Activated naive CD8-positive, alpha-beta T cell treated with anti-CD3 and anti-CD28 coated beads for 36 hours (primary cell): Measurements from ENCODE around the gene ASH1L. TPM values are rescaled to one million over a fixed set of nuclear protein-coding genes. Genes with fewer than 3 reads are reported as not detected.
"Not testable (repeated sequence)": the region's sequence is repeated elsewhere in the genome, so short reads cannot be mapped to it uniquely, and the experiment has no call there.

Source experiments
- DNase-seq: peaks from one replicate; pipeline ENCODE4 v3.0.0; 2021
- H3K27ac Mint-ChIP-seq: one replicate; pipeline ENCODE4 v1.8.0; 2022; ENCODE audit warnings: mild to moderate bottlenecking, moderate library complexity, mixed read lengths
- H3K27me3 Mint-ChIP-seq: one replicate; pipeline ENCODE4 v1.8.0; 2022; ENCODE audit warnings: mild to moderate bottlenecking, mixed read lengths
- H3K36me3 Mint-ChIP-seq: one replicate; pipeline ENCODE4 v1.8.0; 2021; ENCODE audit warnings: mild to moderate bottlenecking, mixed read lengths
- H3K4me1 Mint-ChIP-seq: one replicate; pipeline ENCODE4 v1.8.0; 2021; ENCODE audit warnings: mixed read lengths
- H3K4me3 Mint-ChIP-seq: one replicate; pipeline ENCODE4 v1.8.0; 2022; ENCODE audit warnings: mild to moderate bottlenecking, moderate library complexity, mixed read lengths
- H3K9me3 Mint-ChIP-seq: one replicate; pipeline ENCODE4 v1.8.0; 2022; ENCODE audit warnings: mixed read lengths
- total RNA-seq, 2 experiments: library from RNA; stranded (reverse); gene quantifications; one replicate each; pipeline ENCODE4 v1.2.3, GENCODE V29; 2021

ASH1L gene
- total RNA-seq, 2 experiments from 2014 or later = 17.6 to 18.9 TPM

DNA sequence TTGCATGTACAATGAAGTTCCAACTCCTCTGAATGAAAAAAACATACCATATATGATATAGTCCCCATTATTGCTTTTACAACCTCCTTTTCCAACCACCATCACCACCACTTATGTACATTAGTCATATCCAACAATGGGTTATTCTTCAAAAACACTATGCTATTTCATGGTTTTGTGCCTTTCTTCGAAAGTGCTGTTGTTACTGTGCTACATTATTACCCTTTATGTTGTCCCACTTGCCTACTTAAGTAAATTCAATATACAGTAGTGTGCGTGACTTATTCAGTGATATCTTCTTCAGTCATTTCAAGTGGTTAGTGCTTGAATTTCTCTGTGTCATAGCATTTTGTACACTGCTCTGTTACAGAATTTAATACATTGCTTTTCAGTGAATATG, 105.3 kb downstream of the ASH1L start:
- H3K9me3 Mint-ChIP-seq = no peaks in the 10 kb centered on the region
- H3K4me1 Mint-ChIP-seq = peaks cover 15% of the 10 kb centered on the region
- H3K27me3 Mint-ChIP-seq = no peaks in the 10 kb centered on the region
- no peak for DNase-seq
- peaks cover 19% of the 10 kb centered on the region for H3K36me3 Mint-ChIP-seq
- no peak overlapping the region for H3K27ac Mint-ChIP-seq
- no peak overlapping the region for H3K4me3 Mint-ChIP-seq

DNA sequence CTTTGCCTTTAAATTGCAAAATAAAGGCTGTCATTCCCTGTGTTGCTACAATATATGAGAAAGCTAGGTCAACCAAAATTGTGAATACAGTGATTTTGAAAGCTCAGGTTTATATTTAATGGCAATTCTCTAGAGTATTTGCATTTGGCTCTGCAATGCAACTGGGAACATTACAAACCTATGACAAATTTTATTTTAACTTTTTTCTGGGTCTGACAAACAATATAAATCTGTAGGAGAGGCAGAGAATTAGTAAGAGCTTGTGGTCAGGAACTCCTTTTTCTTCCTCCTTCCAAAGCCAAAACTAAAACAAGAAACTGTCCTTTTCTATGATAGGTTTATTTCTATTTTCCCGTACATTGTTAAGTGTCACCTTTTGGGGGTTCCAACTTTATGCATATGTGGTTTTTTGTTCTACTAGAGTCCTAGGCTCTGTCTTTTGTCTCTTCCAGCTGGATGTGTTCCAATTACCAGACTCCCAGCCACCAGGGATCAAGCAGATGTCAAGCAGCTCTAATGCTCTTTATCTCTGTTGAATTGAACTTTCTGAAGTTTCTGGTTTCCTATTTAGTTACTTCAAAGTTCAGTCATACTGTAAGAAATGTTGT, 106.9 kb downstream of the ASH1L start:
- no peak for DNase-seq
- Mint-ChIP-seq H3K27ac (no peak overlapping the region), H3K9me3 (no peaks in the 10 kb centered on the region), H3K4me3 (no peak overlapping the region), H3K4me1 (peaks cover 12% of the 10 kb centered on the region), H3K36me3 (peaks cover 18% of the 10 kb centered on the region), H3K27me3 (no peaks in the 10 kb centered on the region)

DNA sequence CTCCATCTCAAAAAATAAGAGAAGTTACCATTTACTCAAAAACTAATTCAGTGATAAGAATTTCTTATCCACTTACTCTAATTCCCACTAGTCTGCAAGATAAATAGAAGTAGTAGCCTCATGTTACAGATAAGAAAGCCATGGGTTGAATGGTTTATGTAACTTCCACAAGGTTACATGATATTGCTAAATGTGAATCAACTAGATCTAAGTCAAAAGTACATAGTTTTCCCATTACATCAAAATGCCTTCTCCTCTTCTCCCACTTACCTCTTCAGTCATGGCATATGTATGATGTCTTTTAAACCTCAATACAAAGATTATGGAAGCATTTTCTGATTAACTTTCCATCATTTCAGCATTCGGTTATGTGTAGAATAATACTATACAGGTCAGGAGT, 108.5 kb downstream of the ASH1L start:
- no peak for DNase-seq
- H3K27ac Mint-ChIP-seq = peak overlapping the region; percentile 16
- no peaks in the 10 kb centered on the region for H3K9me3 Mint-ChIP-seq
- H3K4me3 Mint-ChIP-seq = no peak overlapping the region
- peaks cover 21% of the 10 kb centered on the region for H3K36me3 Mint-ChIP-seq
- H3K27me3 Mint-ChIP-seq = no peaks in the 10 kb centered on the region
- H3K4me1 Mint-ChIP-seq = peaks cover 12% of the 10 kb centered on the region

DNA sequence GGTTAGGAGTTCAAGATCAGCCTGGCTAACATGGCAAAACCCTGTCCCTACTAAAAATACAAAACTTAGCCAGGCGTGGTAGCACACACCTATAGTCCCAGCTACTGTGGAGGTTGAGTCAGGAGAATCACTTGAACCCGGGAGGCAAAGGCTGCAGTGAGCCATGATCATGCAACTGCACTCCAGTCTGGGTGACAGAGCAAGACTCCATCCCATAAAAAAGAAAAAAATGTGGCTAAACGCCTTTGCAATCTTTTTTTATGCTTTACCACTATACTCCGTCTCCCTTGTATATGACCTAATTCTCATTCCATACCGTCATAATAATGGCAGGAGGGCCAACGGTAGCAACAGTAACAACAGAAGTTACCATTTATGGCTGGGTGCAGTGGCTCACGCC, 109.5 kb downstream of the ASH1L start:
- Mint-ChIP-seq H3K4me1 (peaks cover 12% of the 10 kb centered on the region), H3K9me3 (no peaks in the 10 kb centered on the region), H3K27ac (no peak overlapping the region), H3K27me3 (no peaks in the 10 kb centered on the region), H3K36me3 (peaks cover 22% of the 10 kb centered on the region), H3K4me3 (no peak overlapping the region)
- DNase-seq = no peak

DNA sequence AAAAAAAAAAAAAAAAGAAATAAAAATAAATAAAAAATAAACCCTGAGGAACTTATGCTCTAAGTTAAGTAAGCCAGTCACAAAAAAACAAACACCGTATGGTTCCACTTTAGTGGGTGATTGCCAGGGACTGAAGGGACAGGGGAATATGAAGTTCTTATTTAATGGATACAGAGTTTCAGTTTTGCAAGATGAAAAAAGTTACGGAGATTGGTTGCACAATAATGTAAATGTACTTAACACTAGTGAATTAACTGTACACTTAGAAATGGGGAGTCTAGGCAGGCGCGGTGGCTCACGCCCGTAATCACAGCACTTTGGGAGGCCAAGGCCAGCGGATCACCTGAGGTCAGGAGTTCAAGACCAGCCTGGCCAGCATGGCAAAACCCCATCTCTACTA, 111.4 kb downstream of the ASH1L start:
- DNase-seq = no peak
- H3K27ac Mint-ChIP-seq = no peak overlapping the region
- peaks cover 8% of the 10 kb centered on the region for H3K4me1 Mint-ChIP-seq
- peaks cover 25% of the 10 kb centered on the region for H3K36me3 Mint-ChIP-seq
- H3K4me3 Mint-ChIP-seq = no peak overlapping the region
- H3K27me3 Mint-ChIP-seq = no peaks in the 10 kb centered on the region
- no peaks in the 10 kb centered on the region for H3K9me3 Mint-ChIP-seq

DNA sequence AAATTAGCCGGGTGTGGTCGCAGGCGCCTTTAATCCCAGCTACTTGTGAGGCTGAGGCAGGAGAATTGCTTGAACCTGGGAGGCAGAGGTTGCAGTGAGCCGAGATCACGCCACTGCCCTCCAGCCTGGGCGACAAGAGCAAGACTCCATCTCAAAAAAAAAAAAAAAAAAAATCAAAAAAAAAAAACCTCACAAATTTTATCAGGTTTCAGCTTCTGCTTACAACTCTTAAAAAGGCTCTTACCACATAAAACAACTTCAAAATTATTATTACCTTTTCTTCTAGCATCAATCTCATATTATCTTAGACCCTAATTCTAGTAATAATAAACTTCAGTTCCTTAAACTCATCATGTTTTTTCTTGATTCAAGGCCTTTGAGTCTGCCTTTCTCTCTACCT, 120.2 kb downstream of the ASH1L start:
- not testable (repeated sequence) for DNase-seq, H3K27ac Mint-ChIP-seq, H3K36me3 Mint-ChIP-seq, H3K4me1 Mint-ChIP-seq, H3K4me3 Mint-ChIP-seq, H3K27me3 Mint-ChIP-seq, H3K9me3 Mint-ChIP-seq

DNA sequence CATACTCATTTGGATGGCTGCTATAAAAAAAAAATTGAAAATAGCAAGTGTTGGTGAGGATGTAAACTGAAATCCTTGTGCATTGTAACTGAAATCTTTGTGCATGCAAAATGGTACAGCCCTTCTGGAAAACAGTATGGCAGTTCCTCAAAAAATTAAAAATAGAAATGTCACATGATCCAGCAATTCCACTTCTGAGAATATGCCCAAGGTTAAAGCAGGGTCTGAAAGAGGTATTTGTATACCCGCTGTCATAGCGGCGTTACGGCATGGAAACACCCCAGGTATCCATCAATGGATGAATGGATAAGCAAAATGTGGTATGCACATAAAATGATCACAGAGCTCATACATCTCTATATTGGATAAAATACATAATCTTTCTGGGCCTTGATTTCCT, 125.2 kb downstream of the ASH1L start:
- Mint-ChIP-seq H3K4me3 (no peak overlapping the region), H3K27me3 (no peaks in the 10 kb centered on the region), H3K27ac (no peak overlapping the region), H3K9me3 (no peaks in the 10 kb centered on the region), H3K36me3 (peaks cover 19% of the 10 kb centered on the region), H3K4me1 (no peaks in the 10 kb centered on the region)
- no peak for DNase-seq

DNA sequence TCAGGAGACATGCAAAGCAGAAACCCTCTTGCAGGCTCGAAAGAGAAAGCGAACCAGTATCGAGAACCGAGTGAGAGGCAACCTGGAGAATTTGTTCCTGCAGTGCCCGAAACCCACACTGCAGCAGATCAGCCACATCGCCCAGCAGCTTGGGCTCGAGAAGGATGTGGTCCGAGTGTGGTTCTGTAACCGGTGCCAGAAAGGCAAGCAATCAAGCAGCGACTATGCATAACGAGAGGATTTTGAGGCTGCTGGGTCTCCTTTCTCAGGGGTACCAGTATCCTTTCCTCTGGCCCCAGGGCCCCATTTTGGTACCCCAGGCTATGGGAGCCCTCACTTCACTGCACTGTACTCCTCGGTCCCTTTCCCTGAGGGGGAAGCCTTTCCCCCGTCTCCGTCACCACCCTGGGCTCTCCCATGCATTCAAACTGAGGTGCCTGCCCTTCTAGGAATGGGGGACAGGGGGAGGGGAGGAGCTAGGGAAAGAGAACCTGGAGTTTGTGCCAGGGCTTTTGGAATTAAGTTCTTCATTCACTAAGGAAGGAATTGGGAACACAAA, 128.7 kb downstream of the ASH1L start:
- H3K27me3 Mint-ChIP-seq, H3K27ac Mint-ChIP-seq, H3K4me1 Mint-ChIP-seq, H3K4me3 Mint-ChIP-seq, H3K9me3 Mint-ChIP-seq, DNase-seq: not testable (repeated sequence)
- peaks cover 34% of the 10 kb centered on the region for H3K36me3 Mint-ChIP-seq

DNA sequence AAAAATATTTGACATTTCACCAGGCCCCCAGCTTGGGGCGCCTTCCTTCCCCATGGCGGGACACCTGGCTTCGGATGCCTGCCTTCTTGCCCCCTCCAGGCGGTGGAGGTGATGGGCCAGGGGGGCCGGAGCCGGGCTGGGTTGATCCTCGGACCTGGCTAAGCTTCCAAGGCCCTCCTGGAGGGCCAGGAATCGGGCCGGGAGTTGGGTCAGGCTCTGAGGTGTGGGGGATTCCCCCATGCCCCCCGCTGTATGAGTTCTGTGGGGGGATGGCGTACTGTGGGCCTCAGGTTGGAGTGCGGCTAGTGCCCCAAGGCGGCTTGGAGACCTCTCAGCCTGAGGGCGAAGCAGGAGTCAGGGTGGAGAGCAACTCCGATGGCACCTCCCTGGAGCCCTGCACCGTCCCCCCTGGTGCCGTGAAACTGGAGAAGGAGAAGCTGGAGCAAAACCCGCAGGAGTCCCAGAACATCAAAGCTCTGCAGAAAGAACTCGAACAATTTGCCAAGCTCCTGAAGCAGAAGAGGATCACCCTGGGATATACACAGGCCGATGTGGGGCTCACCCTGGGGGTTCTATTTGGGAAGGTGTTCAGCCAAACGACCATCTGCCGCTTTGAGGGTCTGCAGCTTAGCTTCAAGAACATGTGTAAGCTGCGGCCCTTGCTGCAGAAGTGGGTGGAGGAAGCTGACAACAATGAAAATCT, 129.3 kb downstream of the ASH1L start:
- H3K27ac Mint-ChIP-seq, H3K27me3 Mint-ChIP-seq, H3K4me3 Mint-ChIP-seq, DNase-seq, H3K4me1 Mint-ChIP-seq, H3K9me3 Mint-ChIP-seq: not testable (repeated sequence)
- peaks cover 31% of the 10 kb centered on the region for H3K36me3 Mint-ChIP-seq

DNA sequence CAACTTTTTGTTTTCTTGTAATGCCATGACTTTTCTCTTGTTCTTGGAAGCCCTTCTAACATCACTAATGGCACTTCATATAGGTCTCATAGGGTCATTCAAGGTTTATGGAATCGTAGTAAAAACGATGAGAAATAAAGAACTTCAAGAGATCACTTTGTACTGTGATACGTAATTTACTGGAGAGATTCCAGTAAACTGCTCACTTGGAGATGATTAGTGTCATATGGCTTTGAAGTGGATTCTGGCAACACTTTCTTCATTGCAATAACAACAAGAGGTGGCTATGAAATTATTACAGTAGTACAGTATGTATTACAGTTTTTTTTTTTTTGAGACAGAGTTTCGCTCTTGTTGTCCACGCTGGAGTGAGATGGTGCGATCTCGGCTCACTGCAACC, 138.5 kb downstream of the ASH1L start:
- DNase-seq = no peak
- Mint-ChIP-seq H3K27me3 (no peaks in the 10 kb centered on the region), H3K4me1 (peaks cover 4% of the 10 kb centered on the region), H3K36me3 (peaks cover 3% of the 10 kb centered on the region), H3K27ac (no peak overlapping the region), H3K9me3 (no peaks in the 10 kb centered on the region), H3K4me3 (no peak overlapping the region)

DNA sequence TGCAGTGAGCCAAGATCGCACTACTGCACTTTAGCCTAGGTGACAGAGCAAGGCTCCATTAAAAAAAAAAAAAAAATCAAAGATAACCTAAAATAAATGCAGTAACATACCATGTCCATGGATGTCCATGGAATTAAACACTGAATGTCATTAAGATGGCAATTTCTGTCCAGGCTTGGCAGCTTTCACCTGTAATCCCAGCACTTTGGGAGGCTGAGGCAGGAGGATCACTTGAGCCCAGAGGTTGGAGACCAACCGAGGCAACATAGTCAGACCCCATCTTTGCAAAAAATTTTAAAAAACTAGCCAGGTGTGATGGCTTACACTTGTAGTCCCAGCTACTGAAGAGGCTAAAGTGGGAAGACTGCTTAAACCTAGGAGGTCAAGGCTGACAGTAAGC, 141.8 kb downstream of the ASH1L start:
- Mint-ChIP-seq H3K9me3 (no peaks in the 10 kb centered on the region), H3K4me3 (no peak overlapping the region), H3K27me3 (no peaks in the 10 kb centered on the region)

DNA sequence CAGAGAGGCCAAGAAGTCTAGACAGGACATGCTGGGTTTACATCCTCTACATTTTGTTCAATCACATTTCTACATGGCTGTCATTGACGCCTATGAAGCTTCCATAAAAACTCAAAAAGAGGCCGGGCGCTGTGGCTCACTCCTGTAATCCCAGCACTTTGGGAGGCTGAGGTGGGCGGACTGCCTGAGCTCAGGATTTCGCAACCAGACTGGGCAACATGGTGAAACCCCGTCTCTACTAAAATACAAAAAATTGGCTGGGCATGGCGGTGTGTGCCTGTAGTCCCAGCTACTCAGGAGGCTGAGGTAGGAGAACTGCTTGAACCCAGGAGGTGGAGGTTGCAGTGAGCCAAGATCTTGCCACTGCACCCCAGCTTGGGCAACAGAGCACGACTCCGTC, 150.8 kb downstream of the ASH1L start:
- not testable (repeated sequence) for H3K36me3 Mint-ChIP-seq, H3K4me1 Mint-ChIP-seq

More for the DNA sequence above, 141.8 kb downstream of the ASH1L start:
- no peak overlapping the region for H3K27ac Mint-ChIP-seq
- H3K4me1 Mint-ChIP-seq = peaks cover 2% of the 10 kb centered on the region
- DNase-seq = no peak
- peaks cover 3% of the 10 kb centered on the region for H3K36me3 Mint-ChIP-seq

DNA sequence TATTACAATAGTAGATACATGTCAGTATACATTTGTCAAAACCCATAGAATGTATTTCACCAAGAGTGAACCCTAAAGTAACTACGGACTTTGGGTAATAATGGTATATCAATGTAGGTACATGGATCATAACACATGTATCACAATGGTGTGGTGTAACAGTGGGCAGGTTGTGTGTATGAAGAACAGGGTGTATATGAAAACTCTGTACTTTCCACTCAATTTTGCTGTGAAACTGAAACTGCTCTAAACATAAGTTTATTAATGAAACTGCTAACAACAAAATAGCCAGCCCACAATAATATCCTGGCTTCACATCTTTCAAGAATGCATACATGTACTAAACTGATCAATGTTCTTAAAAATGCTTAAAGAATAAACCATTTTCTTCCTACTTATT, 151.7 kb downstream of the ASH1L start:
- H3K9me3 Mint-ChIP-seq = no peaks in the 10 kb centered on the region
- no peak overlapping the region for H3K4me3 Mint-ChIP-seq

More for the DNA sequence above, 150.8 kb downstream of the ASH1L start:
- not testable (repeated sequence) for DNase-seq, H3K9me3 Mint-ChIP-seq, H3K27me3 Mint-ChIP-seq, H3K4me3 Mint-ChIP-seq, H3K27ac Mint-ChIP-seq

DNA sequence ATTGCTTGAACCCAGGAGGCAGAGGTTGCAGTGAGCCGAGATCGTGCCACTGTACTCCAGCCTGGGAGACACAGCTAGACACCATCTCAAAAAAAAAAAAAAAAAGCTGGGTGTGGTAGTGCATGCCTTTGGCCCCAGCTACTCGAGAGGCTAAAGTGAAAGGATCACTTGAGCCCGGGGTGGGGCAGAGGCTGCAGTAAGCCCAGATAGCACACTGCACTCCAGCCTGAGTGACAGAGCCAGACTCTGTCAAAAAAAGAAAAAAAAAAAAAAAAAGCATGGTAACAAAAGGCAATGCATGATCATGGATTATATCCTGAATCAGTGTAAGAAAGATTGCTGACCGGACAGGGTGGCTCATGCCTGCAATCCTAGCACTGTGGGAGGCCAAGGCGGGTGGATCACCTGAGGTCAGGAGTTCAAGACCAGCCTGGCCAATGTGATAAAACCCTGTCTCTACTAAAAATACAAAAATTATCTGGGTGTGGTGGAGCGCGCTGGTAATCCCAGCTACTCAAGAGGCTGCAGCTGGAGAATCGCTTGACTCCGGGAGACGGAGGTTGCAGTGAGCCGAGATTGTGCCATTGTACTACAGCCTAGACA, 165.6 kb downstream of the ASH1L start:
- no peak for DNase-seq
- Mint-ChIP-seq H3K4me3 (no peak overlapping the region), H3K27me3 (no peaks in the 10 kb centered on the region), H3K9me3 (no peaks in the 10 kb centered on the region), H3K27ac (no peak overlapping the region), H3K4me1 (no peaks in the 10 kb centered on the region), H3K36me3 (peaks cover 25% of the 10 kb centered on the region)

More for the DNA sequence above, 151.7 kb downstream of the ASH1L start:
- Mint-ChIP-seq H3K27me3 (no peaks in the 10 kb centered on the region), H3K4me1 (peaks cover 9% of the 10 kb centered on the region), H3K27ac (peak overlapping the region; percentile 65), H3K36me3 (peaks cover 9% of the 10 kb centered on the region)
- no peak for DNase-seq

DNA sequence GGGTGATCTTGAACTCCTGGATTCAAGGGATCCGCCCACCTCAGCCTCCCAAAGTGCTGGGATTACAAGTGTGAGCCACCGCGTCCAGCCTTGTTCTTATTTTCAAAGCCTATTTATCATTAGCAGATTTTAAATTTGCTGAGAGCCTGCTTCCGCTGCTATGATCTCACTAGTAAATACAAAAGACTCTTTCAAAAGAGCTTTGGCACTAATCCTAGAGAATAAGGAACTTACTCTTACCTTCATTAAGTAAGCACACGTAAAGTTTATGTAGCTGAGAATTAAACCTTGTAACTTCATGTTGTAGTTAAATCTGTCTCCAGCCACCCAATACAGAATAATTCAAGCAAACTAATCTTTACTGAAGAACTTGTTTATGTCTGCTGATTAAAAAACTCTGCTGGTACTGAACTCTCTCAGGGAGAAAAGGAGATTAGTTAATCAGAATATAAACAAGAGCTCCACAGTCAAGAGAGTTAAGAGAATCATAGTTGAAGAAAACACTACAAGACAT, 169.6 kb downstream of the ASH1L start:
- Mint-ChIP-seq H3K9me3 (no peaks in the 10 kb centered on the region), H3K27ac (no peak overlapping the region), H3K36me3 (peaks cover 31% of the 10 kb centered on the region), H3K27me3 (no peaks in the 10 kb centered on the region), H3K4me3 (no peak overlapping the region), H3K4me1 (no peaks in the 10 kb centered on the region)
- DNase-seq = no peak
